Peyer's patch (tissue), 4 donors: ENCODE measurements around the gene ABCB9.

Experiments
- POLR2A ChIP-seq, 2 donors: fragments of 450-650 bp; IDR thresholded peaks; one replicate each; pipeline ENCODE4 v1.5.1; 2017; ENCODE audit warnings: antibody characterized with exemption in 2 of 2, mild to moderate bottlenecking in 2 of 2, moderate library complexity in 2 of 2
- TF ChIP-seq, protein P1 (sequence below), 6 experiments: fragments of 450-650 bp in 4 of 6; fragments of 200-600 bp in 2 of 6; sonication (generic) in 1 of 6; IDR thresholded peaks; one replicate each; pipeline ENCODE4 v1.5.1; 2017 to 2019; ENCODE audit warnings: antibody characterized with exemption in 6 of 6, mild to moderate bottlenecking in 3 of 6, moderate library complexity in 1 of 6

DNA sequence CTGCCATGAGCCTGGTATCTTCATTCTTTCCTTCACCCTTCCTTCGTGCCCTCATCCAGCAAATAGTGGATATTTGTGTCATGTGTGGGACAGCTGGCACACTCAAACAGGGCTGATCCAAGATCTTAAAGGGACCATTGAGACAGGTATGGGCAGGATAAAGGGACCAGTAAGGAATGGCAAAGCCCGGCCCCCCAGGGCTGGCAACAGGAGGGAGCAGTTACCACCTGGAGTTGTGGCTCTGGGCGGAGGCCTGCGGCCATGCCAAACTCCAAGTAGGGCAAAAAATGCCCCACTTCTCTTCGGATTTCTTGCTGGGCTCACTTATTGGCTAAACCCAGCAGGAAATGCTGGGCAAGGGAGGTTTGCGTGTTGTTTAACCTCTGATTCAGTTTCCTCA, 10.9 kb upstream of the ABCB9 start:
- TF ChIP-seq, protein P1, sequence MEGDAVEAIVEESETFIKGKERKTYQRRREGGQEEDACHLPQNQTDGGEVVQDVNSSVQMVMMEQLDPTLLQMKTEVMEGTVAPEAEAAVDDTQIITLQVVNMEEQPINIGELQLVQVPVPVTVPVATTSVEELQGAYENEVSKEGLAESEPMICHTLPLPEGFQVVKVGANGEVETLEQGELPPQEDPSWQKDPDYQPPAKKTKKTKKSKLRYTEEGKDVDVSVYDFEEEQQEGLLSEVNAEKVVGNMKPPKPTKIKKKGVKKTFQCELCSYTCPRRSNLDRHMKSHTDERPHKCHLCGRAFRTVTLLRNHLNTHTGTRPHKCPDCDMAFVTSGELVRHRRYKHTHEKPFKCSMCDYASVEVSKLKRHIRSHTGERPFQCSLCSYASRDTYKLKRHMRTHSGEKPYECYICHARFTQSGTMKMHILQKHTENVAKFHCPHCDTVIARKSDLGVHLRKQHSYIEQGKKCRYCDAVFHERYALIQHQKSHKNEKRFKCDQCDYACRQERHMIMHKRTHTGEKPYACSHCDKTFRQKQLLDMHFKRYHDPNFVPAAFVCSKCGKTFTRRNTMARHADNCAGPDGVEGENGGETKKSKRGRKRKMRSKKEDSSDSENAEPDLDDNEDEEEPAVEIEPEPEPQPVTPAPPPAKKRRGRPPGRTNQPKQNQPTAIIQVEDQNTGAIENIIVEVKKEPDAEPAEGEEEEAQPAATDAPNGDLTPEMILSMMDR (IDR thresholded peaks at IDR 0.05), result no peak
- TF ChIP-seq POLR2A (IDR thresholded peaks at IDR 0.05), result no peak
